Pancreas (tissue), 10 donors: ENCODE measurements around the gene CNBD2. TPM values are rescaled to one million over a fixed set of nuclear protein-coding genes. Genes with fewer than 3 reads are reported as not detected.

Source experiments
- ATAC-seq, 4 donors: fragments of 200-7000 bp; cut with Tn5 transposase; one replicate each; pipeline versions ENCODE4 v1.8.0 to v1.9.1; 2020; ENCODE audit warnings: mild to moderate bottlenecking in 4 of 4, moderate library complexity in 4 of 4
- DNase-seq, 6 donors: peaks; one replicate each; pipeline ENCODE4 v3.0.0-alpha.2; 2020
- FAIRE-seq: peaks from 2 replicates; lab custom pipeline; 2012; peaks lifted over from hg19 to GRCh38; lab: Jason Lieb, UNC
- H3K27ac ChIP-seq, 4 donors: fragments of 200-600 bp; sonication (generic); 1 replicate in 3 of 4; 2 replicates in 1 of 4; pipeline versions ENCODE4 v1.5.0 to v1.8.0; 2020
- H3K27me3 ChIP-seq, 4 donors: fragments of 200-600 bp; one replicate each; pipeline ENCODE4 v1.8.0; 2021
- H3K36me3 ChIP-seq, 3 donors: fragments of 200-600 bp; sonication (generic) in 1 of 3; one replicate each; pipeline versions ENCODE4 v1.5.0 to v1.8.0; 2020 to 2021
- H3K4me1 ChIP-seq, 3 donors: fragments of 200-600 bp; one replicate each; pipeline ENCODE4 v1.8.0; 2021
- H3K4me3 ChIP-seq, 4 donors: fragments of 200-600 bp; sonication (generic) in 2 of 4; one replicate each; pipeline versions ENCODE4 v1.5.0 to v1.8.0; 2020 to 2021
- H3K9me3 ChIP-seq, 4 donors: fragments of 200-600 bp; one replicate each; pipeline ENCODE4 v1.8.0; 2021
- WGBS, 2 donors: extraction: QIAGEN DNeasy Blood & Tissue Kit; methylation state at CpG; one replicate each; pipeline ENCODE4 v1.1.7; 2013; 5-methylcytosine and 5-hydroxymethylcytosine counted together
- intact Hi-C, 3 donors: fragments of 100-400 bp; cut with DNase I; formaldehyde crosslinking; loops; one replicate each; pipeline versions ENCODE4 v1.11.1 to v1.14.2; 2022
- polyA plus RNA-seq, 2 donors: library from polyadenylated mRNA; stranded (reverse); fragments of 200-250 nt; gene quantifications; one replicate each; pipeline ENCODE4 v1.2.3, GENCODE V29; 2013
- total RNA-seq, 6 donors: library from RNA; stranded (reverse); fragmentation: NEBNext Ultra II Directional in 4 of 6; extraction: Animal tissue kit (Norgen Biotek cat#: 25700) in 4 of 6; gene quantifications; one replicate each; pipeline versions ENCODE4 v1.2.1 to v1.2.4, GENCODE V29; 2021 to 2023
- TF ChIP-seq, protein P1 (sequence below), 4 donors: fragments of 200-600 bp; sonication (generic) in 3 of 4; IDR thresholded peaks; one replicate each; pipeline versions ENCODE4 v1.5.0 to v1.8.0; 2021; ENCODE audit warnings: antibody characterized with exemption in 4 of 4
- donor health status: healthy with polysubstance abuse.
- donor health status: DM: no; HTN: no; CAD: no; lungs with moderate emphysema.
- donor health status: DM: no; HTN: no; CAD: no.
- donor health status: control.
- donor health status: control.
- donor health status: Bipolar disorder and iron deficiency.
- donor health status: DM: yes; HTN: yes; CAD: no.
- donor health status: DM: no; HTN: no; CAD: no.
- donor health status: DM: no; HTN: no; CAD: no.
- donor health status: DM: yes; HTN: yes; CAD: no.

The CNBD2 gene
- total RNA-seq = 1 to 10 TPM; 2.2 to 4.7 (median 2.7) TPM
- polyA plus RNA-seq = 10 to 100 TPM; 10.9 to 23.8 TPM

- no peaks in the 10 kb centered on the region for H3K36me3 ChIP-seq
- H3K27me3 ChIP-seq = no peaks in the 10 kb centered on the region
- DNase-seq = no peak
- H3K9me3 ChIP-seq = no peaks in the 10 kb centered on the region
- TF ChIP-seq, protein P1, sequence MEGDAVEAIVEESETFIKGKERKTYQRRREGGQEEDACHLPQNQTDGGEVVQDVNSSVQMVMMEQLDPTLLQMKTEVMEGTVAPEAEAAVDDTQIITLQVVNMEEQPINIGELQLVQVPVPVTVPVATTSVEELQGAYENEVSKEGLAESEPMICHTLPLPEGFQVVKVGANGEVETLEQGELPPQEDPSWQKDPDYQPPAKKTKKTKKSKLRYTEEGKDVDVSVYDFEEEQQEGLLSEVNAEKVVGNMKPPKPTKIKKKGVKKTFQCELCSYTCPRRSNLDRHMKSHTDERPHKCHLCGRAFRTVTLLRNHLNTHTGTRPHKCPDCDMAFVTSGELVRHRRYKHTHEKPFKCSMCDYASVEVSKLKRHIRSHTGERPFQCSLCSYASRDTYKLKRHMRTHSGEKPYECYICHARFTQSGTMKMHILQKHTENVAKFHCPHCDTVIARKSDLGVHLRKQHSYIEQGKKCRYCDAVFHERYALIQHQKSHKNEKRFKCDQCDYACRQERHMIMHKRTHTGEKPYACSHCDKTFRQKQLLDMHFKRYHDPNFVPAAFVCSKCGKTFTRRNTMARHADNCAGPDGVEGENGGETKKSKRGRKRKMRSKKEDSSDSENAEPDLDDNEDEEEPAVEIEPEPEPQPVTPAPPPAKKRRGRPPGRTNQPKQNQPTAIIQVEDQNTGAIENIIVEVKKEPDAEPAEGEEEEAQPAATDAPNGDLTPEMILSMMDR (IDR thresholded peaks at IDR 0.05) = no peak
- 96% methylated on average over 3 of the region's 3 CpGs for WGBS, 2 donors
- ATAC-seq = no peak
- no peak within 1 kb of the TSS for H3K27ac ChIP-seq
- H3K4me1 ChIP-seq = no peaks in the 10 kb centered on the region
- no peak within 1 kb of the TSS for H3K4me3 ChIP-seq
- no peak for FAIRE-seq
- intact Hi-C loops = no loop called here
Observed at GRCh38 chr20:35967979-35968640, at the start of gene CNBD2. CNBD2 (plus strand) TSS chr20:35968590; CDS start chr20:35968763, 173 bp downstream.

- no peaks in the 10 kb centered on the region for H3K9me3 ChIP-seq
- H3K27me3 ChIP-seq = no peaks in the 10 kb centered on the region
- TF ChIP-seq, protein P1 (IDR thresholded peaks at IDR 0.05) = no peak
- H3K4me3 ChIP-seq = no peak overlapping the region
- peaks cover 0 to 7% (median 0%) of the 10 kb centered on the region in 3 donors for H3K36me3 ChIP-seq
- DNase-seq (no peak), FAIRE-seq (no peak), ATAC-seq (no peak)
- no peaks in the 10 kb centered on the region for H3K4me1 ChIP-seq
- intact Hi-C loops = no loop called here
- WGBS, 2 donors = 95 to 97% methylated on average over 3 of the region's 3 CpGs
- no peak overlapping the region for H3K27ac ChIP-seq
Observed at GRCh38 chr20:35920523-35920922, 47.9 kb upstream of the CNBD2 start.

DNA sequence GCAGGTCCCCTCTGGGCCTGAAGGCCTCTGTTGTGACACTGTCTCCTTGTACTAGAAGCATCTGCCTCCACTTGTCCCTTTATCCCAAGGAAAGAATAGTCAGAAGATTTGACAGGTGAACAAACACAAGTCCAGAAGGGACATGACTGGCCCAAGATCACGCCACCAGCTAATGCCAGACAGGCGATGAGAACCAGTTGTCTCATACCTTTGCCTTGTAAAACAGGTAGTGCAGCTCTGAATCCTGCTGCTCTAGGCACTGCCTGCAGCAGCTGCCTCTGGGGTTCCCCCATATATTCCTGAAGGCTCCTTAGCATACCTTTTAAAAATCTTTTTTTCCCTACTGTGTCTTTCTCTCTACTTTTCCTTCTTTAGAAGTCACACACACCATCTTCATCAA lies 39.1 kb upstream of the CNBD2 start:
- TF ChIP-seq, protein P1 (IDR thresholded peaks at IDR 0.05) = no peak
- 90 to 95% methylated on average over 2 of the region's 2 CpGs for WGBS, 2 donors
- Histone ChIP-seq H3K9me3 (no peaks in the 10 kb centered on the region), H3K4me3 (no peak overlapping the region), H3K4me1 (no peaks in the 10 kb centered on the region), H3K27me3 (no peaks in the 10 kb centered on the region), H3K27ac (no peak overlapping the region), H3K36me3 (peaks cover 0 to 12% (median 0%) of the 10 kb centered on the region in 3 donors)
- ATAC-seq (no peak), DNase-seq (no peak), FAIRE-seq (no peak)
- intact Hi-C loops = no loop called here

DNA sequence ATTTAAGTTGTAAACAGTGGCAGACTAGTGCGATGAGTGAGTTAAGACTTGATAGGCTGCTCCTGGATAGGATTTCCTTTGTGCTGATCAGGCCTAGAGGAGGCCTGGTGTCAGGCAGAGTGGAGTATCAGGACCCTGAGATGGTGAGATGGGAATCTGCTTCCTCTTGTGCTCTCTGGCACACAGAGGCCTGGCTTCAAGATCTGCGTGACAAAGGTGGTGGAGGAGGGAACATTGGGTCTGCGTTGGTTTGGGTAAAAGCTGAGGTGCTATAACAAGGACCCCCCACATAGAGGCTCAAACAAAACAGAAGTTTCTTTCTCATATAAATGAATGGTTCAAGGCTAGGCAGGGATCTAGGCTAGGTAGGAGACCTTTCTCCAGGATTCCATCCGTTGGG lies 34.3 kb upstream of the CNBD2 start:
- no peaks in the 10 kb centered on the region for H3K4me1 ChIP-seq
- no peaks in the 10 kb centered on the region for H3K9me3 ChIP-seq
- peaks cover 0 to 15% (median 0%) of the 10 kb centered on the region in 3 donors for H3K36me3 ChIP-seq
- H3K4me3 ChIP-seq = no peak overlapping the region
- no peak for DNase-seq
- no peak for ATAC-seq
- TF ChIP-seq, protein P1 (IDR thresholded peaks at IDR 0.05) = no peak
- no peaks in the 10 kb centered on the region for H3K27me3 ChIP-seq
- no peak overlapping the region for H3K27ac ChIP-seq
- WGBS, 2 donors = 93 to 95% methylated on average over 4 of the region's 4 CpGs
- intact Hi-C loops = no loop called here
- no peak for FAIRE-seq

GRCh38 chr20:35939264-35939663 lies 29.1 kb upstream of the CNBD2 start:
- 95 to 97% methylated on average over 3 of the region's 3 CpGs for WGBS, 2 donors
- FAIRE-seq (no peak), DNase-seq (no peak), ATAC-seq (no peak)
- TF ChIP-seq, protein P1 (IDR thresholded peaks at IDR 0.05) = no peak
- Histone ChIP-seq H3K4me1 (no peaks in the 10 kb centered on the region), H3K27ac (no peak overlapping the region), H3K9me3 (no peaks in the 10 kb centered on the region), H3K36me3 (peaks cover 0 to 5% (median 3%) of the 10 kb centered on the region in 3 donors), H3K27me3 (no peaks in the 10 kb centered on the region), H3K4me3 (no peak overlapping the region)
- intact Hi-C loops = no loop called here
